Astrocyte (in vitro differentiated cells and primary cell): Measurements from ENCODE around the gene MBNL1.

Experiments
- EZH2 ChIP-seq: IDR thresholded peaks from 2 replicates; pipeline ENCODE4 v1.6.1; 2012; ENCODE audit warnings: mild to moderate bottlenecking, low read length, inconsistent platforms; ENCODE audit not compliant: insufficient read depth
- TF ChIP-seq, protein P1 (sequence below): IDR thresholded peaks from 2 replicates; pipeline ENCODE4 v1.5.1; 2011; ENCODE audit warnings: low read depth, mild to moderate bottlenecking, inconsistent platforms, low read length, moderate library complexity; ENCODE audit not compliant: insufficient read depth

DNA sequence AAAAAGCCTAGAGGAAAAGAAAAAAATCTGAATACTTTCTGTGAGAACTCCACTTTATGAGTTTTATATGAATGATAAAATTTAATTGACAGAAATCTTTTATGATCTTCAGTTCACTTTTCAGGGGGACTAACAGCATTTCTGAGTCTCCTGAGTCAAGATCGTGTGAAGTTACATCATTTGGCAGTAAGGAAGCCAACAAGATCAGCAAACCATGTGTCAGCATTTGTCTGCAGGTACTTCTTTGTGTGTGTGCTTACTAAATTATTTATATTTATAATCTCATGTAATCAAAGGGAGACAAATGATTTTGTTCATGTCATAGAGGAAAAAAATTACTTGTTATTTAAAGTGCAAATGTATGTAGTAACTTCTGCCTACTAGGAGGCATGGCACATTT, 217.6 kb downstream of the MBNL1 start:
- TF ChIP-seq, protein P1, sequence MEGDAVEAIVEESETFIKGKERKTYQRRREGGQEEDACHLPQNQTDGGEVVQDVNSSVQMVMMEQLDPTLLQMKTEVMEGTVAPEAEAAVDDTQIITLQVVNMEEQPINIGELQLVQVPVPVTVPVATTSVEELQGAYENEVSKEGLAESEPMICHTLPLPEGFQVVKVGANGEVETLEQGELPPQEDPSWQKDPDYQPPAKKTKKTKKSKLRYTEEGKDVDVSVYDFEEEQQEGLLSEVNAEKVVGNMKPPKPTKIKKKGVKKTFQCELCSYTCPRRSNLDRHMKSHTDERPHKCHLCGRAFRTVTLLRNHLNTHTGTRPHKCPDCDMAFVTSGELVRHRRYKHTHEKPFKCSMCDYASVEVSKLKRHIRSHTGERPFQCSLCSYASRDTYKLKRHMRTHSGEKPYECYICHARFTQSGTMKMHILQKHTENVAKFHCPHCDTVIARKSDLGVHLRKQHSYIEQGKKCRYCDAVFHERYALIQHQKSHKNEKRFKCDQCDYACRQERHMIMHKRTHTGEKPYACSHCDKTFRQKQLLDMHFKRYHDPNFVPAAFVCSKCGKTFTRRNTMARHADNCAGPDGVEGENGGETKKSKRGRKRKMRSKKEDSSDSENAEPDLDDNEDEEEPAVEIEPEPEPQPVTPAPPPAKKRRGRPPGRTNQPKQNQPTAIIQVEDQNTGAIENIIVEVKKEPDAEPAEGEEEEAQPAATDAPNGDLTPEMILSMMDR = no peak
- TF ChIP-seq EZH2 = no peak
